H1 (cell line): ENCODE data around the gene NR1D2. TPM values are rescaled to one million over a fixed set of nuclear protein-coding genes. Genes with fewer than 3 reads are reported as not detected.

Experiments used
- CTCF ChIA-PET: fragments of 300-600 bp; sonication (Branson Sonifier 250); formaldehyde crosslinking; loops from one replicate; lab custom pipeline; 2021; ENCODE audit not compliant: partially characterized antibody; lab: Charles Lee
- POLR2A ChIA-PET: fragments of 300-600 bp; sonication (Branson Sonifier 250); formaldehyde crosslinking; loops from one replicate; lab custom pipeline; 2021; ENCODE audit warnings: inconsistent platforms; ENCODE audit not compliant: partially characterized antibody; lab: Charles Lee
- DNase-seq, 2 experiments: peaks; one replicate each; pipeline versions ENCODE4 v3.0.0 to v3.0.0-alpha.2; 2010 to 2022; ENCODE audit warnings: low spot score in 2 of 2, low read depth in 1 of 2, mixed read lengths in 1 of 2
- FAIRE-seq: peaks from 2 replicates; lab custom pipeline; 2011; peaks lifted over from hg19 to GRCh38; lab: Jason Lieb, UNC
- H2AFZ ChIP-seq: 2 replicates; pipeline ENCODE4 v1.8.1; 2012; ENCODE audit warnings: low read length, inconsistent platforms
- H2AK5ac ChIP-seq: 2 replicates; pipeline ENCODE4 v1.6.1; 2013; ENCODE audit warnings: low read depth, low read length
- H2BK120ac ChIP-seq: replicated peaks from 2 replicates; pipeline ENCODE3; 2013; ENCODE audit warnings: low read depth, low read length, inconsistent platforms
- H2BK12ac ChIP-seq: 2 replicates; pipeline ENCODE4 v1.6.1; 2013; ENCODE audit warnings: low read depth, low read length
- H2BK15ac ChIP-seq: 2 replicates; pipeline ENCODE4 v1.6.1; 2013; ENCODE audit warnings: low read length
- H2BK20ac ChIP-seq: 2 replicates; pipeline ENCODE4 v1.6.1; 2013; ENCODE audit warnings: low read length
- H2BK5ac ChIP-seq: 2 replicates; pipeline ENCODE4 v1.6.1; 2013; ENCODE audit warnings: low read depth, low read length
- H3K14ac ChIP-seq: 2 replicates; pipeline ENCODE4 v1.6.1; 2013; ENCODE audit warnings: inconsistent platforms; ENCODE audit not compliant: insufficient read length
- H3K18ac ChIP-seq: 2 replicates; pipeline ENCODE4 v1.6.1; 2013; ENCODE audit warnings: low read length; ENCODE audit errors: extremely low read depth
- H3K23ac ChIP-seq: 2 replicates; pipeline ENCODE4 v1.6.1; 2013; ENCODE audit warnings: inconsistent platforms; ENCODE audit not compliant: insufficient read length
- H3K23me2 ChIP-seq: 2 replicates; pipeline ENCODE4 v1.6.1; 2013; ENCODE audit warnings: low read depth, low read length
- H3K27ac ChIP-seq: 2 replicates; pipeline ENCODE4 v1.6.1; 2011; ENCODE audit warnings: low read depth, low read length, inconsistent platforms
- H3K27me3 ChIP-seq, 4 experiments: replicated peaks in 1 of 4; 1 replicate in 1 of 4; 2 replicates in 3 of 4; pipeline versions ENCODE4 v1.6.1 to v1.8.1; 2011 to 2013; ENCODE audit warnings: low read length in 3 of 4, mild to moderate bottlenecking in 3 of 4, inconsistent platforms in 2 of 4, mixed read lengths in 2 of 4, moderate library complexity in 1 of 4; ENCODE audit not compliant: control insufficient read depth in 3 of 4, insufficient read depth in 3 of 4; ENCODE audit errors: extremely low read depth in 1 of 4
- H3K36me3 ChIP-seq, 4 experiments: 2 replicates each; pipeline versions ENCODE4 v1.6.1 to v1.8.1; 2011 to 2013; ENCODE audit warnings: mild to moderate bottlenecking in 4 of 4, low read length in 3 of 4, moderate library complexity in 2 of 4, control low read depth in 1 of 4, inconsistent platforms in 1 of 4; ENCODE audit not compliant: insufficient read depth in 4 of 4, control insufficient read depth in 2 of 4
- H3K4ac ChIP-seq: replicated peaks from 2 replicates; pipeline ENCODE3; 2013; ENCODE audit warnings: low read length, low read depth, mixed read lengths, inconsistent platforms; ENCODE audit not compliant: insufficient read length
- H3K4me1 ChIP-seq, 4 experiments: replicated peaks in 1 of 4; 1 replicate in 1 of 4; 2 replicates in 3 of 4; pipeline versions ENCODE4 v1.6.1 to v1.8.1; 2011 to 2013; ENCODE audit warnings: low read length in 3 of 4, inconsistent platforms in 2 of 4, mixed read lengths in 1 of 4; ENCODE audit not compliant: insufficient read depth in 4 of 4, control insufficient read depth in 3 of 4
- H3K4me2 ChIP-seq, 2 experiments: 2 replicates each; pipeline versions ENCODE4 v1.6.1 to v1.8.1; 2011 to 2013; ENCODE audit warnings: low read depth in 2 of 2, low read length in 2 of 2, control low read depth in 1 of 2, inconsistent platforms in 1 of 2, mild to moderate bottlenecking in 1 of 2; ENCODE audit not compliant: insufficient read depth in 1 of 2
- H3K4me3 ChIP-seq, 4 experiments: fragments of 200-600, 300-600 bp in 1 of 4; sonication (generic), shearing (Covaris generic), sonication (Bioruptor Twin) in 1 of 4; 2 replicates each; pipeline versions ENCODE4 v1.5.1 to v1.8.1; 2011 to 2016; ENCODE audit warnings: low read length in 4 of 4, low read depth in 3 of 4, control low read depth in 2 of 4, inconsistent platforms in 2 of 4, mild to moderate bottlenecking in 2 of 4, mixed read lengths in 1 of 4, moderate library complexity in 1 of 4; ENCODE audit not compliant: insufficient read depth in 2 of 4; ENCODE audit errors: extremely low read depth in 1 of 4
- H3K56ac ChIP-seq: replicated peaks from 2 replicates; pipeline ENCODE3; 2013; ENCODE audit warnings: low read depth, mild to moderate bottlenecking, mixed read lengths, low read length, inconsistent platforms; ENCODE audit not compliant: insufficient read length
- H3K79me1 ChIP-seq: 2 replicates; pipeline ENCODE4 v1.6.1; 2013; ENCODE audit warnings: low read depth, low read length, control low read depth
- H3K79me2 ChIP-seq, 2 experiments: 2 replicates each; pipeline versions ENCODE4 v1.6.1 to v1.8.1; 2012 to 2013; ENCODE audit warnings: low read length in 2 of 2, mild to moderate bottlenecking in 2 of 2, inconsistent platforms in 1 of 2; ENCODE audit not compliant: insufficient read depth in 2 of 2, control insufficient read depth in 1 of 2
- H3K9ac ChIP-seq, 4 experiments: replicated peaks in 1 of 4; 1 replicate in 1 of 4; 2 replicates in 3 of 4; pipeline versions ENCODE4 v1.6.1 to v1.8.1; 2011 to 2013; ENCODE audit warnings: low read depth in 3 of 4, low read length in 3 of 4, control low read depth in 2 of 4, mild to moderate bottlenecking in 2 of 4, moderate library complexity in 2 of 4, inconsistent platforms in 1 of 4; ENCODE audit errors: extremely low read depth in 1 of 4
- H3K9me3 ChIP-seq, 2 experiments: 2 replicates each; pipeline versions ENCODE4 v1.6.1 to v1.8.1; 2012 to 2013; ENCODE audit warnings: mild to moderate bottlenecking in 2 of 2, moderate library complexity in 2 of 2, control low read depth in 1 of 2, inconsistent platforms in 1 of 2, low read depth in 1 of 2, low read length in 1 of 2, mixed read lengths in 1 of 2; ENCODE audit not compliant: insufficient read depth in 2 of 2
- H4K20me1 ChIP-seq, 2 experiments: replicated peaks in 1 of 2; 2 replicates each; pipeline versions ENCODE3 to v1.8.1; 2011 to 2013; ENCODE audit warnings: inconsistent platforms in 2 of 2, low read length in 2 of 2, mild to moderate bottlenecking in 1 of 2; ENCODE audit not compliant: insufficient read depth in 2 of 2, control insufficient read depth in 1 of 2
- H4K5ac ChIP-seq: 2 replicates; pipeline ENCODE4 v1.6.1; 2013; ENCODE audit warnings: low read length, low read depth, mixed read lengths, inconsistent platforms; ENCODE audit not compliant: insufficient read length
- H4K8ac ChIP-seq: 2 replicates; pipeline ENCODE4 v1.8.0; 2013; ENCODE audit warnings: mild to moderate bottlenecking, moderate library complexity, low read length, inconsistent platforms; ENCODE audit not compliant: insufficient read depth; ENCODE audit errors: extremely low read depth
- H4K91ac ChIP-seq: replicated peaks from 2 replicates; pipeline ENCODE3; 2013; ENCODE audit warnings: low read length, mixed read lengths, inconsistent platforms; ENCODE audit not compliant: insufficient read length
- BRCA1 ChIP-seq: IDR thresholded peaks from 2 replicates; pipeline ENCODE4 v1.6.1; 2012; ENCODE audit warnings: low read depth, low read length, improper control_type of control experiment
- CREB1 ChIP-seq: IDR thresholded peaks from 2 replicates; pipeline ENCODE4 v1.6.1; 2012; ENCODE audit warnings: inconsistent platforms
- PHF8 ChIP-seq: fragments of 200-600 bp; sonication (generic); conservative IDR thresholded peaks from 2 replicates; pipeline ENCODE4 v1.7.1; 2012; ENCODE audit warnings: low read depth, mild to moderate bottlenecking, inconsistent platforms, low read length, moderate library complexity
- USF2 ChIP-seq: IDR thresholded peaks from 2 replicates; pipeline ENCODE4 v1.6.1; 2011; ENCODE audit warnings: low read length, improper control_type of control experiment
- WGBS, 2 experiments: shearing (Covaris generic) in 1 of 2; methylation state at CpG; one replicate each; pipeline versions ENCODE4 v1.1.6 to v1.1.7; 2013 to 2015; ENCODE audit warnings: low lambda C conversion rate in 2 of 2, mixed read lengths in 2 of 2, inconsistent platforms in 1 of 2, low coverage in 1 of 2, missing lambda C conversion rate in 1 of 2; ENCODE audit not compliant: insufficient replicate concordance in 2 of 2, insufficient coverage in 1 of 2, insufficient read length in 1 of 2; ENCODE audit errors: extremely low coverage in 1 of 2, missing lambda C conversion rate in 1 of 2; 5-methylcytosine and 5-hydroxymethylcytosine counted together
- polyA plus RNA-seq, 7 experiments: library from polyadenylated mRNA; depleted of rRNA in 3 of 7; stranded (reverse) in 5 of 7; unstranded in 2 of 7; fragments of >200 nt in 5 of 7; fragments of 200-250 nt in 2 of 7; gene quantifications; 1 replicate in 5 of 7; 2 replicates in 1 of 7; 4 replicates in 1 of 7; pipeline versions ENCODE4 v1.2.1 to v1.2.3, GENCODE V29; 2011 to 2013; ENCODE audit warnings: missing spikeins in 2 of 7, mixed read lengths in 2 of 7
- total RNA-seq: library from RNA; stranded (reverse); fragmentation: NEBNext Ultra II Directional; extraction: Animal tissue kit (Norgen Biotek cat#: 25700); gene quantifications from 2 replicates; pipeline ENCODE4 v1.2.1, GENCODE V29; 2021

The NR1D2 gene
- total and polyA plus RNA-seq, 2 of the 8 experiments (the other 6 are each of a cell fraction or from before 2014, with no cell fraction given), result 5.9 to 21.7 TPM

DNA sequence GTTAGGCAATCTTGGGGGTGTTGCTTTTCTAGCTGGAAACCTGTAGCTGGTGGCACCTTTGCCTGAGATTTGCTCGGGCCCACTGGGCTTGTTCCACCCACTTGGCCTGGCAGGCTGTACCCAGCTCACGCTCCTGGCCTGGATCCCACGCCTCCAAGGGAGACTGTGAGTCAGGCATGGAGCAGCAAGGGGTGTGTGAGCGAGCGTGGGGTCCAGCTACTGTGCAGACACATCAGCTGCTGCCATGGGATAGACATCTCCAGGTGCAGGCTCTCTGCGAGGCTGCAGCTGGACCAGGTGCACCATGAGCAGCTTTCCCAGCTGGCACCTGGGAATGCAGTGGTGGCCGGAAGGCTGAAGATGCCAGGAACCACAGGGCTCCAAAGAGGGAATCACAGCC lies 36.0 kb downstream of the NR1D2 start:
- Histone ChIP-seq H3K27ac (no peak overlapping the region), H3K9me3 (peaks cover 0 to 4% of the 10 kb centered on the region in 2 experiments; a peak in 1 of 4 replicates), H4K91ac (no peak overlapping the region), H2BK12ac (no peak overlapping the region), H4K8ac (no peak overlapping the region), H3K36me3 (peaks cover 0 to 13% (median 1%) of the 10 kb centered on the region in 4 experiments; a peak in 2 of 8 replicates), H3K79me2 (no peaks in the 10 kb centered on the region), H3K79me1 (no peaks in the 10 kb centered on the region), H3K14ac (no peak overlapping the region), H3K23ac (no peak overlapping the region), H2BK15ac (no peak overlapping the region), H2BK20ac (no peak overlapping the region), H2BK5ac (no peak overlapping the region), H4K5ac (no peak overlapping the region), H3K4me2 (no peak overlapping the region), H2AFZ (no peak overlapping the region), H2BK120ac (no peak overlapping the region), H3K56ac (no peak overlapping the region), H3K23me2 (no peaks in the 10 kb centered on the region), H3K9ac (no peak overlapping the region), H3K18ac (no peak overlapping the region), H2AK5ac (no peak overlapping the region), H3K27me3 (no peaks in the 10 kb centered on the region), H3K4ac (no peak overlapping the region), H3K4me1 (no peaks in the 10 kb centered on the region), H4K20me1 (peaks cover 0 to 2% of the 10 kb centered on the region in 2 experiments), H3K4me3 (no peak overlapping the region)
- no peak for TF ChIP-seq CREB1
- no peak for TF ChIP-seq PHF8
- no peak for TF ChIP-seq USF2
- TF ChIP-seq BRCA1, result no peak
- FAIRE-seq (no peak), DNase-seq (no peak)
- WGBS, 2 experiments, result 91% methylated on average over 7 of the region's 7 CpGs; no CpG with 5 or more reads in 1 of the 2 experiments
- CTCF ChIA-PET, result interaction anchor here (0.7 to 3.1 kb wide), 8 partner anchors 9 to 205 kb away, joined by 3 to 11 read pairs (median 4); no protein-coding TSS in a partner anchor
- POLR2A ChIA-PET, result interaction anchor here (0.6 to 2.7 kb wide), 5 partner anchors 10 to 64 kb away, joined by 3 to 12 read pairs (median 3); partner anchors contain the start of genes NKIRAS1 and RPL15
